Upper lobe of right lung (tissue), 1 donor: ENCODE data around the gene PIWIL4. TPM values are rescaled to one million over a fixed set of nuclear protein-coding genes. Genes with fewer than 3 reads are reported as not detected.

ENCODE experiments used
- ATAC-seq: fragments of 200-7000 bp; cut with Tn5 transposase; one replicate; pipeline ENCODE4 v1.9.1; 2020; ENCODE audit warnings: mild to moderate bottlenecking, moderate library complexity
- DNase-seq: peaks from one replicate; pipeline ENCODE4 v3.0.0-alpha.2; 2020
- H3K27ac ChIP-seq: fragments of 200-600 bp; one replicate; pipeline ENCODE4 v1.8.0; 2022
- H3K27me3 ChIP-seq: fragments of 200-600 bp; one replicate; pipeline ENCODE4 v1.8.0; 2022; ENCODE audit warnings: mild to moderate bottlenecking
- H3K36me3 ChIP-seq: fragments of 200-600 bp; one replicate; pipeline ENCODE4 v1.8.0; 2022
- H3K4me1 ChIP-seq: fragments of 200-600 bp; one replicate; pipeline ENCODE4 v1.8.0; 2022
- H3K4me3 ChIP-seq: fragments of 200-600 bp; one replicate; pipeline ENCODE4 v1.8.0; 2022; ENCODE audit warnings: mild to moderate bottlenecking
- H3K9me3 ChIP-seq: fragments of 200-600 bp; one replicate; pipeline ENCODE4 v1.8.0; 2022
- CTCF ChIP-seq: fragments of 200-600 bp; IDR thresholded peaks from one replicate; pipeline ENCODE4 v1.8.0; 2022; ENCODE audit warnings: antibody characterized with exemption
- intact Hi-C: fragments of 100-400 bp; cut with DNase I; formaldehyde crosslinking; loops from one replicate; pipeline ENCODE4 v1.11.0; 2022
- total RNA-seq: library from RNA; stranded (reverse); fragmentation: NEBNext Ultra II Directional; extraction: Animal tissue kit (Norgen Biotek cat#: 25700); gene quantifications from one replicate; pipeline ENCODE4 v1.2.1, GENCODE V29; 2021
- donor health status: DM: no; HTN: yes; CAD: no; lungs with severe emphysema.

The PIWIL4 gene
- total RNA-seq, 1 donor from 2014 or later: 2.9 TPM

- ATAC-seq: no peak
Observed at GRCh38 chr11:94586546-94586945, 19.4 kb downstream of the PIWIL4 start.

DNA sequence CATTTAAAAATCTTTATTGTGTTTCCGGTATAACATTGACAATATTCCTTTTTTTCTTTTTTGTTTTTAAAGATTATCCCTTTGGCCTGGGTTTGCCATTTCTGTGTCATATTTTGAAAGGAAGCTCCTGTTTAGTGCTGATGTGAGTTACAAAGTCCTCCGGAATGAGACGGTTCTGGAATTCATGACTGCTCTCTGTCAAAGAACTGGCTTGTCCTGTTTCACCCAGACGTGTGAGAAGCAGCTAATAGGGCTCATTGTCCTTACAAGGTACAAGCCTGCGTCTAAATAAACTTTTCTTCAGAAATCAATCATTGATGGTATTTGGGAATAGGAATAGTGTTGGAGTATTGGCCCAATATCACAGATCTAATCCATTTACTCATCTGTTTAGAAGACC is 19.8 kb downstream of the PIWIL4 start:
- Histone ChIP-seq H3K4me1 (peaks cover 5% of the 10 kb centered on the region), H3K4me3 (no peak overlapping the region), H3K27me3 (no peaks in the 10 kb centered on the region), H3K9me3 (no peaks in the 10 kb centered on the region), H3K36me3 (no peaks in the 10 kb centered on the region), H3K27ac (no peak overlapping the region)
- DNase-seq (no peak), ATAC-seq (no peak)
- intact Hi-C loops: no loop called here
- TF ChIP-seq CTCF: no peak

More at GRCh38 chr11:94586546-94586945, 19.4 kb downstream of the PIWIL4 start:
- no peak for TF ChIP-seq CTCF
- intact Hi-C loops: no loop called here
- Histone ChIP-seq H3K36me3 (no peaks in the 10 kb centered on the region), H3K4me1 (peaks cover 5% of the 10 kb centered on the region), H3K9me3 (no peaks in the 10 kb centered on the region), H3K4me3 (no peak overlapping the region), H3K27me3 (no peaks in the 10 kb centered on the region), H3K27ac (no peak overlapping the region)
- no peak for DNase-seq

DNA sequence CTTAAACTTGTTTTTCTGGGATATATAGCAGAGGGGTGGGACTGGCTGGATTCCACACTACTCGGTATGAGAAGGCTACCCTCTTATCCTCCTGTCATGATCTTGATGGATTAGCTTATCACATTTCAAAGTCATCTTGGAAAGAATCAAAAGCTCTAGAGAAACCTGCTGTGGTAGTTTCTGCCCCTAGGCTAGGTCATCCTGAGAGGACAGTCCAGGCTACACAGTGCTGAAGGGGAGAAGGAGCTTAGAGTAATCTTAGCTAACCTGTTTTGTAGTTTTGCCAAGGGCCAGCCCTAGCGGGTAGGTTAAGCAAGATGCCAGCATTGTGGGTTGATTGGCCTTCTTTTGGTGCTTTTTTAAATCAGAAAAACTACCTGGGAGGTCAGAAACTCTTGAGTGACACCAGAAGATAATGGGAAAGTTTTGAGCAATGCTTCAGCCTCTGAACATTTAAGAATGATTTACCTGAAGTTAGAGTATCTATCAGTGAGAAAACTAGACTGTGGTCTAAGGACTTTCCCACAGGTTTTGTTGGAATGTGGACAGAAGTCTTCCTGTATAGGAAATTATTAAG is 21.3 kb downstream of the PIWIL4 start:
- no peak overlapping the region for H3K27ac ChIP-seq
- intact Hi-C loops: no loop called here
- H3K27me3 ChIP-seq: no peaks in the 10 kb centered on the region
- no peaks in the 10 kb centered on the region for H3K36me3 ChIP-seq
- no peak overlapping the region for H3K4me3 ChIP-seq
- ATAC-seq (no peak), DNase-seq (no peak)
- TF ChIP-seq CTCF: no peak
- no peaks in the 10 kb centered on the region for H3K9me3 ChIP-seq
- H3K4me1 ChIP-seq: peaks cover 5% of the 10 kb centered on the region

- Histone ChIP-seq H3K36me3 (peaks cover 4% of the 10 kb centered on the region), H3K27me3 (no peaks in the 10 kb centered on the region), H3K27ac (no peak overlapping the region), H3K4me1 (no peaks in the 10 kb centered on the region), H3K9me3 (no peaks in the 10 kb centered on the region), H3K4me3 (no peak overlapping the region)
- ATAC-seq: no peak
- DNase-seq: no peak
- no peak for TF ChIP-seq CTCF
- intact Hi-C loops: no loop called here
Observed at GRCh38 chr11:94590352-94591041, 23.3 kb downstream of the PIWIL4 start.

GRCh38 chr11:94593030-94593429 is 25.9 kb downstream of the PIWIL4 start:
- Histone ChIP-seq H3K36me3 (peaks cover 11% of the 10 kb centered on the region), H3K4me3 (no peak overlapping the region), H3K4me1 (no peaks in the 10 kb centered on the region), H3K9me3 (no peaks in the 10 kb centered on the region), H3K27me3 (no peaks in the 10 kb centered on the region), H3K27ac (no peak overlapping the region)
- ATAC-seq: no peak
- intact Hi-C loops: no loop called here
- DNase-seq: no peak
- no peak for TF ChIP-seq CTCF
